ENCODE measurements around the gene AACS. TPM values are rescaled to one million over a fixed set of nuclear protein-coding genes. Genes with fewer than 3 reads are reported as not detected.

The AACS gene, protein sequence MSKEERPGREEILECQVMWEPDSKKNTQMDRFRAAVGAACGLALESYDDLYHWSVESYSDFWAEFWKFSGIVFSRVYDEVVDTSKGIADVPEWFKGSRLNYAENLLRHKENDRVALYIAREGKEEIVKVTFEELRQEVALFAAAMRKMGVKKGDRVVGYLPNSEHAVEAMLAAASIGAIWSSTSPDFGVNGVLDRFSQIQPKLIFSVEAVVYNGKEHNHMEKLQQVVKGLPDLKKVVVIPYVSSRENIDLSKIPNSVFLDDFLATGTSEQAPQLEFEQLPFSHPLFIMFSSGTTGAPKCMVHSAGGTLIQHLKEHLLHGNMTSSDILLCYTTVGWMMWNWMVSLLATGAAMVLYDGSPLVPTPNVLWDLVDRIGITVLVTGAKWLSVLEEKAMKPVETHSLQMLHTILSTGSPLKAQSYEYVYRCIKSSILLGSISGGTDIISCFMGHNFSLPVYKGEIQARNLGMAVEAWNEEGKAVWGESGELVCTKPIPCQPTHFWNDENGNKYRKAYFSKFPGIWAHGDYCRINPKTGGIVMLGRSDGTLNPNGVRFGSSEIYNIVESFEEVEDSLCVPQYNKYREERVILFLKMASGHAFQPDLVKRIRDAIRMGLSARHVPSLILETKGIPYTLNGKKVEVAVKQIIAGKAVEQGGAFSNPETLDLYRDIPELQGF
- 32.5 and 35.7 TPM in 2 replicates for total RNA-seq

DNA sequence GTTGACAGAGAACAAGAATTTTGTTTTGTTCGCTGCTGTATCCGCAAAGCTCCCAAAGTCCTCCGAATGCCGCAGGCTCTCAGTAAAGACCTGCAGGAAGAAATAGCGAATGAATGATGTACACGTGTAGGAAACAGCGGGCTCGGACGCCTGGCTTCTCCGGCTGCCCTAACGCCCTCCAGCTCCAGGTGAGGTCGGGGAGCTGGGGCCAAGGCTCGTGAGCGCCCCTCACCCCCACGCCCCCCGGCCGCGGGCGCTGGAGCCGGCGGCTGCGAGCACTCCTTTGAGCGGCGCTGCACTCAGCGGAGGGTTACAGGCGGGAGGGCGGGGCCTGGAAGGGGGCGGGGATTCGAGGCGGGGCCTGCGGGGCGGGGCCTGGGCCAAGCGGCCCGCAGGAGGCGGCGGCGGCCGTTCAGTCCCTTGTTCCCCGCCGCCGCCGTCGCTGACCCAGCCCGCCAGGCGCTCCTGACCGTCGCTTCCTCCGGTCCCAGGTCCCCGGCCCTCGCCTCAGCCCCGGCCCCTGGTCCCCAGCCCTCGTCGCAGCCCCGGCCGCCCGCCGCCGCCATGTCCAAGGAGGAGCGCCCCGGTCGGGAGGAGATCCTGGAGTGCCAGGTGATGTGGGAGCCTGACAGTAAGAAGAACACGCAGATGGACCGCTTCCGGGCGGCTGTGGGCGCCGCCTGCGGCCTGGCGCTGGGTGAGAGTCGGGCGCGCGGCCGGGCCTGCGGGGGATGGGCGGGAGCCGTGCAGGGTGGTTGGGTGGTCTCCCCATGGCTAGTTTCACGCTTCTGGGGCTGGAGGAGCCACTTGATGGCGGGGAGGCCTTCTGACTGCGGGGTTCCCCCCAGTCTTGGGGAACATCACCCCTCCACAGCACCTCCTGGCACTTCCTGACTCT lies at the start of gene AACS:
AACS (plus strand) TSS at position 415 of the 898 bp plus-strand sequence; CDS start at position 565, 150 bp downstream.
- H3K36me3 ChIP-seq (ENCODE audit: control insufficient read depth, insufficient read depth, low read length): no peaks in the 10 kb centered on the region
- TF ChIP-seq, protein P1, sequence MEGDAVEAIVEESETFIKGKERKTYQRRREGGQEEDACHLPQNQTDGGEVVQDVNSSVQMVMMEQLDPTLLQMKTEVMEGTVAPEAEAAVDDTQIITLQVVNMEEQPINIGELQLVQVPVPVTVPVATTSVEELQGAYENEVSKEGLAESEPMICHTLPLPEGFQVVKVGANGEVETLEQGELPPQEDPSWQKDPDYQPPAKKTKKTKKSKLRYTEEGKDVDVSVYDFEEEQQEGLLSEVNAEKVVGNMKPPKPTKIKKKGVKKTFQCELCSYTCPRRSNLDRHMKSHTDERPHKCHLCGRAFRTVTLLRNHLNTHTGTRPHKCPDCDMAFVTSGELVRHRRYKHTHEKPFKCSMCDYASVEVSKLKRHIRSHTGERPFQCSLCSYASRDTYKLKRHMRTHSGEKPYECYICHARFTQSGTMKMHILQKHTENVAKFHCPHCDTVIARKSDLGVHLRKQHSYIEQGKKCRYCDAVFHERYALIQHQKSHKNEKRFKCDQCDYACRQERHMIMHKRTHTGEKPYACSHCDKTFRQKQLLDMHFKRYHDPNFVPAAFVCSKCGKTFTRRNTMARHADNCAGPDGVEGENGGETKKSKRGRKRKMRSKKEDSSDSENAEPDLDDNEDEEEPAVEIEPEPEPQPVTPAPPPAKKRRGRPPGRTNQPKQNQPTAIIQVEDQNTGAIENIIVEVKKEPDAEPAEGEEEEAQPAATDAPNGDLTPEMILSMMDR (IDR thresholded peaks at IDR 0.05; ENCODE audit: insufficient read depth, low read length, poor library complexity, severe bottlenecking): no peak
- no peak for DNase-seq (ENCODE audit: low read depth)
- H3K4me3 ChIP-seq (ENCODE audit: low read depth, low read length): peak within 1 kb of the TSS; percentile 47
- H3K27me3 ChIP-seq (ENCODE audit: control insufficient read depth, insufficient read depth, low read length): no peaks in the 10 kb centered on the region

DNA sequence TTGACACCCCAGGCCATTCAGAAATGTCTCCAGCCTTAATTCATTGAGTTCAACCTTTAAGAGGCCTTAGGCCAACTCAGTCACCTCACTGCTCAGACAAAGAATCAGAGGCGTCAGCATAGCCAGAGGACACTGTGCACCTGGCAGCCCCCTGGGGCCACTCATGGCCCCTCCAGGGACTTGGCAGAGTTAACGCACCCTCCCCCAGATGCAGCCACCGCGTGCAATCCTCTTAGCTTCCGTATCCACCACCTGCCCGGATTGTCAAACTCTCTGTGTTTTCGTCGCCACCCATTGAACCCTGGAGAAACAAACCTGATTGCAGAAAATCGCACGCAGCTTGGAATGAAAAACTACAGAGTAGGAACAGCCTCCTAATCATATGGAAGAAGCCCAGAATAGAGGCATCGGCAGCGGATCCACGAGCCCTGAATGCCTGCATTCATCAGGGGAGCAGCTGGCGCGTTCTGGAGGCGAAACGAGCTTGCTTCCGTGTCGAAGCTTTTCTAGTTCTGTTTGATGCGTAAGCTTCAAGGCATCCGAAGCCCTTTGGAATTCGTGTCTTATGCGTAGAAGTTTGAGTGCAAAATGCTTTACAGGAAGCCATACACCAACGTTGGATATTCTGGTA lies 49.4 kb upstream of the AACS start:
- H3K27me3 ChIP-seq (ENCODE audit: control insufficient read depth, insufficient read depth, low read length): no peaks in the 10 kb centered on the region
- TF ChIP-seq, protein P1 (IDR thresholded peaks at IDR 0.05; ENCODE audit: insufficient read depth, low read length, poor library complexity, severe bottlenecking): no peak
- H3K36me3 ChIP-seq (ENCODE audit: control insufficient read depth, insufficient read depth, low read length): no peaks in the 10 kb centered on the region
- DNase-seq (ENCODE audit: low read depth): no peak
- no peak overlapping the region for H3K4me3 ChIP-seq (ENCODE audit: low read depth, low read length)

DNA sequence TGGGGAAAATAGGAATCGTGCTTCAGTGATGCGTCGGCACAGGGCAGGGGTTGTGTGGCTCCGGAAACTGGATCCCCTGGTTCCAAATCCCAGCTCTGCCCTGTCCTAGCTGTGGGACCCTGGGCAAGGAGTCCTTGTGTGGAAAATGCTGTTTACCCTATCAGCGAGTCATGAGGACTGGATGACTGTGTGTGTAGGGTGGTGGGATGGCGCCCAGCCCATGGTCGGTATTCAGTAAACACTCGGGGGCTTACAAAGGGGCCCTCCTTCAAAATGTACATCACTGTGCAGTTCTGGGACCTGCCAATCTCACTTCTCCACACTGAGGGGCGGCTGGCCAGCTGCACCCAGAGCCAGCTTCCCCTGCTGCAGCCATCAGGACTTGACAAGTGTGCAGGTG lies 47.4 kb upstream of the AACS start:
- no peak overlapping the region for H3K4me3 ChIP-seq (ENCODE audit: low read depth, low read length)
- H3K27me3 ChIP-seq (ENCODE audit: control insufficient read depth, insufficient read depth, low read length): no peaks in the 10 kb centered on the region
- no peaks in the 10 kb centered on the region for H3K36me3 ChIP-seq (ENCODE audit: control insufficient read depth, insufficient read depth, low read length)
- TF ChIP-seq, protein P1 (IDR thresholded peaks at IDR 0.05; ENCODE audit: insufficient read depth, low read length, poor library complexity, severe bottlenecking): no peak
- DNase-seq (ENCODE audit: low read depth): no peak

DNA sequence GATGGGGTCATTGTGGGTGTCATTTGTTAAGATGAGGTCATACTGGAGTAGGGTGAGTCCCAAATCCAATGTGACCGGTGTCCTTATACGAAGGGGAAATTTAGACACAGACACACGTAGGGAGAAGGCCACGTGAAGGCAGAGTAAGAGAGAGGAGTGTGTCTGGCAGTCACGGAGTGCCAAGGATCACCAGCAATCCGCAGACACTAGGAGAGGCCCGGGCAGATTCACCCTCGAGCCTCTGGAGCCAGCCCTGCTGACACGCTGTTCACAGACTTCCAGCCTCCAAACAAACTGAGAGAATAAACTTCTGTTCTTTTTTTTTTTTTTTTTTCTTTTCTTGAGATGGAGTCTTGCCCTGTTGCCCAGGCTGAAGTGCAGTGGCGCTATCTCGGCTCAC lies 46.9 kb upstream of the AACS start:
- TF ChIP-seq, protein P1 (IDR thresholded peaks at IDR 0.05; ENCODE audit: insufficient read depth, low read length, poor library complexity, severe bottlenecking): no peak
- Histone ChIP-seq H3K4me3 (ENCODE audit: low read depth, low read length) (no peak overlapping the region), H3K27me3 (ENCODE audit: control insufficient read depth, insufficient read depth, low read length) (no peaks in the 10 kb centered on the region), H3K36me3 (ENCODE audit: control insufficient read depth, insufficient read depth, low read length) (no peaks in the 10 kb centered on the region)
- no peak for DNase-seq (ENCODE audit: low read depth)

DNA sequence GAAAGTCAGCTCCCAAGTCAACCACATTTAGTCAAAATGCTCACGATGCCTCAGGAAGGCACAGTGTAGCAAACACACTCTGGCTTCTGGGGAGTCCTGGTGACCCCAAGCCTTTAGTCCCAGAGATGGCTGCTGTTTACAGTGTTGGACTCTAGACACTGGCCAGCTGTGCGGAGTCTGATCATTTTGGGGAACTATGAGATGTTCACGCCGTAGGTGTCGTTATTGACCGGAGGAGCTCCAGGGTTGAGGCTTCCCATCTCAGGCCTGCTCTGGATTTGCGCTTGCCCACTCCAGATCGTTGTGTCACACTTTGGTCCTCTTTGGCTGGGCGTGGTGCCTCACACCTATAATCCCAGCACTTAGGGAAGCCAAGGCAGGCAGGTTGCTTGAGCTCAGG lies 44.1 kb upstream of the AACS start:
- TF ChIP-seq, protein P1 (IDR thresholded peaks at IDR 0.05; ENCODE audit: insufficient read depth, low read length, poor library complexity, severe bottlenecking): no peak
- no peak overlapping the region for H3K4me3 ChIP-seq (ENCODE audit: low read depth, low read length)
- no peaks in the 10 kb centered on the region for H3K36me3 ChIP-seq (ENCODE audit: control insufficient read depth, insufficient read depth, low read length)
- no peak for DNase-seq (ENCODE audit: low read depth)
- H3K27me3 ChIP-seq (ENCODE audit: control insufficient read depth, insufficient read depth, low read length): no peaks in the 10 kb centered on the region
